Suprapubic skin (tissue), 4 donors: ENCODE measurements around the gene CTNNA1. TPM values are rescaled to one million over a fixed set of nuclear protein-coding genes. Genes with fewer than 3 reads are reported as not detected.

Source experiments
- DNase-seq, 2 donors: peaks; one replicate each; pipeline ENCODE4 v3.0.0-alpha.2; 2019; ENCODE audit warnings: low spot score in 2 of 2
- H3K27ac ChIP-seq: fragments of 200-600 bp; sonication (generic); one replicate; pipeline ENCODE4 v1.5.1; 2019
- H3K27me3 ChIP-seq: fragments of 200-600 bp; sonication (generic); one replicate; pipeline ENCODE4 v1.5.1; 2019
- H3K36me3 ChIP-seq: fragments of 200-600 bp; sonication (generic); one replicate; pipeline ENCODE4 v1.5.1; 2019
- H3K4me1 ChIP-seq: fragments of 200-600 bp; sonication (generic); one replicate; pipeline ENCODE4 v1.5.1; 2019
- H3K4me3 ChIP-seq: fragments of 200-600 bp; sonication (generic); one replicate; pipeline ENCODE4 v1.5.1; 2019; ENCODE audit warnings: mild to moderate bottlenecking
- H3K9me3 ChIP-seq: fragments of 200-600 bp; sonication (generic); one replicate; pipeline ENCODE4 v1.5.1; 2019
- EP300 ChIP-seq: sonication (generic); formaldehyde crosslinking; IDR thresholded peaks from one replicate; pipeline ENCODE4 v1.6.1; 2017; ENCODE audit warnings: antibody characterized with exemption
- POLR2A ChIP-seq, 2 donors: fragments of 450-650 bp; IDR thresholded peaks; one replicate each; pipeline ENCODE4 v1.6.1; 2017; ENCODE audit warnings: antibody characterized with exemption in 2 of 2, mild to moderate bottlenecking in 2 of 2, moderate library complexity in 2 of 2
- POLR2AphosphoS5 ChIP-seq, 3 donors: sonication (generic); formaldehyde crosslinking; IDR thresholded peaks; one replicate each; pipeline ENCODE4 v1.6.1; 2017; ENCODE audit warnings: antibody characterized with exemption in 3 of 3
- WGBS: methylation state at CpG from one replicate; pipeline ENCODE4 v1.1.5; 2018; 5-methylcytosine and 5-hydroxymethylcytosine counted together
- total RNA-seq, 4 donors: library from RNA; depleted of rRNA; stranded (reverse); fragments of >200 nt; gene quantifications; one replicate each; pipeline ENCODE4 v1.1.0, GENCODE V29; 2016
- TF ChIP-seq, protein P1 (sequence below), 2 donors: fragments of 200-600 bp in 1 of 2; fragments of 450-650 bp in 1 of 2; sonication (generic) in 1 of 2; IDR thresholded peaks; one replicate each; pipeline ENCODE4 v1.5.1; 2016 to 2019; ENCODE audit warnings: antibody characterized with exemption in 2 of 2, mild to moderate bottlenecking in 1 of 2, moderate library complexity in 1 of 2

CTNNA1 gene
- total RNA-seq, 4 donors from 2014 or later: 260 to 332 (median 279) TPM

DNA sequence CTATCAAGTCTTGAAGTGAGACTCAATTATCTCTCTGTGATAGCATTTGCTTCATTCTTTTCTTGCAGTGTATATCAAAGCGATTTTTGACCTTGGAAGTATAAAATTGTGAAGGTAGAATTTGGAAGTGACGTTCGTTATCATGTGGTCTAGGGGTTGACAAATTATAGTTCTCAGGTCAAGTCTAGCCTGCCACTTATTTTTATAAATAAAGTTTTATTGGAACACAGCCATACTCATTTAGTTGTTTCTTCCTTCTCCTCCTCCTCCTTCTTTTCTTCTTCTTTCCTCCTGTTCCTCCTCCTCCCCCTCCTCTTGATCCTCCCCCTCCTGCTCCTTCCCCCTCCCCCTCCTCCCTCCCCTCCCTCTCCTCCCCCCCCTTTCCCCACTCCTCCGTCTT lies 83.9 kb downstream of the CTNNA1 start:
- TF ChIP-seq, protein P1, sequence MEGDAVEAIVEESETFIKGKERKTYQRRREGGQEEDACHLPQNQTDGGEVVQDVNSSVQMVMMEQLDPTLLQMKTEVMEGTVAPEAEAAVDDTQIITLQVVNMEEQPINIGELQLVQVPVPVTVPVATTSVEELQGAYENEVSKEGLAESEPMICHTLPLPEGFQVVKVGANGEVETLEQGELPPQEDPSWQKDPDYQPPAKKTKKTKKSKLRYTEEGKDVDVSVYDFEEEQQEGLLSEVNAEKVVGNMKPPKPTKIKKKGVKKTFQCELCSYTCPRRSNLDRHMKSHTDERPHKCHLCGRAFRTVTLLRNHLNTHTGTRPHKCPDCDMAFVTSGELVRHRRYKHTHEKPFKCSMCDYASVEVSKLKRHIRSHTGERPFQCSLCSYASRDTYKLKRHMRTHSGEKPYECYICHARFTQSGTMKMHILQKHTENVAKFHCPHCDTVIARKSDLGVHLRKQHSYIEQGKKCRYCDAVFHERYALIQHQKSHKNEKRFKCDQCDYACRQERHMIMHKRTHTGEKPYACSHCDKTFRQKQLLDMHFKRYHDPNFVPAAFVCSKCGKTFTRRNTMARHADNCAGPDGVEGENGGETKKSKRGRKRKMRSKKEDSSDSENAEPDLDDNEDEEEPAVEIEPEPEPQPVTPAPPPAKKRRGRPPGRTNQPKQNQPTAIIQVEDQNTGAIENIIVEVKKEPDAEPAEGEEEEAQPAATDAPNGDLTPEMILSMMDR (IDR thresholded peaks at IDR 0.05): no peak
- TF ChIP-seq EP300 (no peak), POLR2AphosphoS5 (IDR thresholded peaks at IDR 0.05) (no peak), POLR2A (IDR thresholded peaks at IDR 0.05) (no peak)
- DNase-seq: no peak
- peaks cover 5% of the 10 kb centered on the region for H3K36me3 ChIP-seq
- H3K4me3 ChIP-seq: no peak overlapping the region
- no peaks in the 10 kb centered on the region for H3K9me3 ChIP-seq
- H3K4me1 ChIP-seq: peaks cover 5% of the 10 kb centered on the region
- H3K27ac ChIP-seq: no peak overlapping the region
- WGBS: 96% methylated on average over 4 of the region's 4 CpGs
- H3K27me3 ChIP-seq: no peaks in the 10 kb centered on the region

DNA sequence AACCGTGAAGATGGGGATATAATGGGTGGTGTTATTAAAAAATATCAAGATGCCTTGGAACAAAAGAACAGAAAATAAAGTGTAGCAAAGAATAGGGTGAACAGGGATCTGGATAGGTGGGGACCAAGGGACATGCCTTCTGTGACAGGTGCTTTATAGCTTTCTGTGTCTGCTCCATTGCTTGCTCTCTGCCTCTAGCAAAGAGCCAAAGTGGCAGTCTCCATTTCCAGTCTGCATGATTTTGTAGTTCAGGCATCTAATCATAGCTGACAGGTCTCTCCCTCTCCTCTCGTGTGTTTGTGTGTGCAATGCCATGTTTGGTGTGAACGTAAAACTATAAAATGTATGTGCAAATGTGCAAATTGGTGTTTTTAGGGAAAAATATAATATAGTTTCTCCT lies 86.9 kb downstream of the CTNNA1 start:
- TF ChIP-seq POLR2A (IDR thresholded peaks at IDR 0.05) (no peak), EP300 (no peak), POLR2AphosphoS5 (IDR thresholded peaks at IDR 0.05) (no peak)
- TF ChIP-seq, protein P1 (IDR thresholded peaks at IDR 0.05): no peak
- Histone ChIP-seq H3K9me3 (no peaks in the 10 kb centered on the region), H3K4me1 (peaks cover 22% of the 10 kb centered on the region), H3K36me3 (no peaks in the 10 kb centered on the region), H3K27ac (no peak overlapping the region), H3K4me3 (no peak overlapping the region), H3K27me3 (no peaks in the 10 kb centered on the region)
- no peak for DNase-seq
- WGBS: 85% methylated on average over 3 of the region's 3 CpGs

DNA sequence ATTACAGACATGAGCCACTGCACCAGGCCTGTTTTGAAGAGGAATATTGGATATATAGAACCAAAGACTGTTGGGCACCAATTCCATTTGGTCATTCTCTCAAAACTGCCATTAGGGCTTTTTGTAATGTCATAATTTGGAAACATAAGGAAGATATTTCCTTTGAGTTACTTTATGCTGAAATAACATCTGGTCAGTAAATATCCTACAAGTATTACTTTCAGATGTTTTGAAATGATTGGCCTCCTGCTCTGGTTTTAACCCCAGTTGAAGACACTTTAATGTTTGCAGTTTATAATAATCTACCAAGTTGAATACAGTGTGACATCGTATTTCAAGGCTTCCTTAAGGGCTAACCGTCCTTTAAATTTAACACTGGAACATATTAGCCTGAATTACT lies 88.3 kb downstream of the CTNNA1 start:
- Histone ChIP-seq H3K27ac (no peak overlapping the region), H3K9me3 (no peaks in the 10 kb centered on the region), H3K36me3 (no peaks in the 10 kb centered on the region), H3K4me1 (peaks cover 31% of the 10 kb centered on the region), H3K4me3 (no peak overlapping the region), H3K27me3 (no peaks in the 10 kb centered on the region)
- no peak for DNase-seq
- 75% methylated on average over 2 of the region's 2 CpGs for WGBS
- no peak for TF ChIP-seq EP300
- TF ChIP-seq POLR2A (IDR thresholded peaks at IDR 0.05): no peak
- no peak for TF ChIP-seq POLR2AphosphoS5 (IDR thresholded peaks at IDR 0.05)
- TF ChIP-seq, protein P1 (IDR thresholded peaks at IDR 0.05): no peak

DNA sequence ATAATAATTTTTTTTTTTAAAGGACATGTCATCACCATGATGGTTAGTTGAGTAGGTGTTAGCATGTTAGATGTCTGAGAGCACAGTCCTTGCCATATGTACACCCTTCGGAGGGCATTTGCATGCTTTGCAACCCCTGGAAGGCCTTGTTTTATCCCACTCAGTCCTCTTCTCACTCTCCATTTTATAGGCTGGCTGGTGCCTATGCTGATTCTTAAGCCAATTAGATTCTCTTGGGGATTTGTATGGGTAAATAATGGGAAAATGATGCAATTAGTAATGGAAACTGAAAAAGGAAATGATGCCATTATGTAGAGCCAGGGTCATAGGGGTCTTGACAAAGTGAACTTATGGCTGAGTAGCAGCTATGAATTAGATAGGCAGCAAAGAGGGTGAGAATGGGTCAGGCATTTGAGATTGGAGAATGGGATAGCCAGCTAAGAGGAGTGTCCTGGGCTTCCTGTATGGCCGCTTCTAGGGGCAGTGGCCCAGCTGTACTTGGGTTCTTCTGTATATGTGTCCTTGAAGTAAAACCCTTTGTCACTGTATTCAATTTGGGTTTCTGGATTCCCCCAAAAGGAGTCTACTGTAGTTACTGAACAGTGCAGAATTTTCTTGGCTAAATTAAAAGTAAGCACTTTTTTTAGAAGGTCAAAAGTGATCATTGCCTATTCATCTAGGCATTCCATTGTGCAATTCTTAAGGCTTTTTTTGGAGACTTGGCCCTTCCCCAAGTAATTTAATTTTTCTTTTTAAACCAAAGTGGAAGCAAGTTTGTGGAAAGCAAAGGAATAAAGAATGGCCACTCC lies 90.3 kb downstream of the CTNNA1 start:
- Histone ChIP-seq H3K36me3 (no peaks in the 10 kb centered on the region), H3K9me3 (no peaks in the 10 kb centered on the region), H3K27me3 (no peaks in the 10 kb centered on the region), H3K27ac (no peak overlapping the region), H3K4me1 (peaks cover 33% of the 10 kb centered on the region), H3K4me3 (no peak overlapping the region)
- no peak for DNase-seq
- no peak for TF ChIP-seq EP300
- TF ChIP-seq POLR2A (IDR thresholded peaks at IDR 0.05): no peak
- no peak for TF ChIP-seq POLR2AphosphoS5 (IDR thresholded peaks at IDR 0.05)
- TF ChIP-seq, protein P1 (IDR thresholded peaks at IDR 0.05): no peak
- WGBS: 94% methylated on average over 2 of the region's 2 CpGs

DNA sequence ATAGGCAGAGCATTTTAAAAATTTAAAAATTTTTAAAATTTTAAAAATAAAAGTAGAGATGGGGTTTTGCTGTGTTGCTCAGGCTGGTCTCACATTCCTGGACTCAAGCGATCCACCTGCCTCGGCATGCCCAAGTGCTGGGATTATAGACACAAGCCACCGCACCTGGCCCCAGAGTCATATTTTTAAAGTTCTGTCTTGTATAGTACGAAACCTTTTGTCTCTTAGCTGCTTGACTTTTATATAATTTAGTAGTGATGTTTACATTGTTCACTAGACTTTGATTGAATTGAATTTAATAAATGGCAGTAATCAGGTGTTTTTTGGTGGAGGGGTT lies 90.9 kb downstream of the CTNNA1 start:
- no peaks in the 10 kb centered on the region for H3K36me3 ChIP-seq
- no peaks in the 10 kb centered on the region for H3K27me3 ChIP-seq
- H3K4me1 ChIP-seq: peaks cover 39% of the 10 kb centered on the region
- no peak overlapping the region for H3K4me3 ChIP-seq
- H3K9me3 ChIP-seq: no peaks in the 10 kb centered on the region
- no peak for DNase-seq
- TF ChIP-seq POLR2A (IDR thresholded peaks at IDR 0.05): no peak
- no peak for TF ChIP-seq POLR2AphosphoS5 (IDR thresholded peaks at IDR 0.05)
- TF ChIP-seq, protein P1 (IDR thresholded peaks at IDR 0.05): no peak
- no peak for TF ChIP-seq EP300
- 50% methylated on average over 4 of the region's 4 CpGs for WGBS
- H3K27ac ChIP-seq: peak overlapping the region; percentile 7
